CD4-positive, alpha-beta T cell treated with Interleukin-17A for 1 hour (primary cell): ENCODE measurements around the gene RGS7.
"Not testable (repeated sequence)": the region's sequence is repeated elsewhere in the genome, so short reads cannot be mapped to it uniquely, and the experiment has no call there.

Experiments
- DNase-seq: peaks from one replicate; pipeline ENCODE4 v3.0.0-alpha.2; 2020

Gene RGS7

GRCh38 chr1:241203817-241204216 is 153.2 kb downstream of the RGS7 start:
- DNase-seq, result no peak

GRCh38 chr1:241202401-241202800 is 154.6 kb downstream of the RGS7 start:
- DNase-seq, result no peak

- no peak for DNase-seq
Observed at GRCh38 chr1:241186716-241187115, 170.3 kb downstream of the RGS7 start.

GRCh38 chr1:241181971-241182370 is 175.0 kb downstream of the RGS7 start:
- DNase-seq, result no peak

- DNase-seq, result no peak
Observed at GRCh38 chr1:241181471-241181870, 175.5 kb downstream of the RGS7 start.

- DNase-seq, result no peak
Observed at GRCh38 chr1:241180569-241180968, 176.4 kb downstream of the RGS7 start.

- no peak for DNase-seq
Observed at GRCh38 chr1:241177660-241178059, 179.3 kb downstream of the RGS7 start.

GRCh38 chr1:241172486-241172885 is 184.5 kb downstream of the RGS7 start:
- DNase-seq, result no peak

GRCh38 chr1:241171991-241172390 is 185.0 kb downstream of the RGS7 start:
- DNase-seq, result no peak

GRCh38 chr1:241167121-241167630 is 189.8 kb downstream of the RGS7 start:
- no peak for DNase-seq

GRCh38 chr1:241166625-241167024 is 190.4 kb downstream of the RGS7 start:
- no peak for DNase-seq

- DNase-seq, result not testable (repeated sequence)
Observed at GRCh38 chr1:241165256-241165655, 191.7 kb downstream of the RGS7 start.

- DNase-seq, result no peak
Observed at GRCh38 chr1:241163363-241163762, 193.6 kb downstream of the RGS7 start.

- DNase-seq, result no peak
Observed at GRCh38 chr1:241161188-241161689, 195.8 kb downstream of the RGS7 start.

- no peak for DNase-seq
Observed at GRCh38 chr1:241157435-241157834, 199.6 kb downstream of the RGS7 start.

- no peak for DNase-seq
Observed at GRCh38 chr1:241156231-241156965, 200.6 kb downstream of the RGS7 start.

- DNase-seq, result no peak
Observed at GRCh38 chr1:241145881-241146280, 211.1 kb downstream of the RGS7 start.

- no peak for DNase-seq
Observed at GRCh38 chr1:241143765-241144442, 213.1 kb downstream of the RGS7 start.

- no peak for DNase-seq
Observed at GRCh38 chr1:241142493-241142892, 214.5 kb downstream of the RGS7 start.

GRCh38 chr1:241141646-241142045 is 215.4 kb downstream of the RGS7 start:
- not testable (repeated sequence) for DNase-seq

- no peak for DNase-seq
Observed at GRCh38 chr1:241140670-241141069, 216.3 kb downstream of the RGS7 start.

- DNase-seq, result no peak
Observed at GRCh38 chr1:241139047-241139446, 218.0 kb downstream of the RGS7 start.

- no peak for DNase-seq
Observed at GRCh38 chr1:241138248-241138647, 218.8 kb downstream of the RGS7 start.

- no peak for DNase-seq
Observed at GRCh38 chr1:241136389-241136788, 220.6 kb downstream of the RGS7 start.
